ENCODE measurements around the gene MFSD6. TPM values are rescaled to one million over a fixed set of nuclear protein-coding genes. Genes with fewer than 3 reads are reported as not detected.
"Not testable (repeated sequence)": the region's sequence is repeated elsewhere in the genome, so short reads cannot be mapped to it uniquely, and the experiment has no call there.

The MFSD6 gene
- 10 to 100 TPM; 13.9 to 75.0 (median 19.3) TPM for total RNA-seq
- polyA plus RNA-seq = 10 to 100 TPM; 11.8 to 15.3 TPM
- long read RNA-seq, donor 1, full-length matches to known transcripts = 4 of 30 reads
- long read RNA-seq, donor 1, partial matches to known transcripts = 7 of 30 reads
- long read RNA-seq, donor 1, other reads (novel, unspliced or antisense) = 19 of 30 reads
- long read RNA-seq, donor 2, full-length matches to known transcripts = 9 of 21 reads
- long read RNA-seq, donor 2, partial matches to known transcripts = 5 of 21 reads
- long read RNA-seq, donor 2, other reads (novel, unspliced or antisense) = 7 of 21 reads
- long read RNA-seq, donor 3, full-length matches to known transcripts = 12 of 28 reads
- long read RNA-seq, donor 3, partial matches to known transcripts = 1 of 28 reads
- long read RNA-seq, donor 3, other reads (novel, unspliced or antisense) = 15 of 28 reads

DNA sequence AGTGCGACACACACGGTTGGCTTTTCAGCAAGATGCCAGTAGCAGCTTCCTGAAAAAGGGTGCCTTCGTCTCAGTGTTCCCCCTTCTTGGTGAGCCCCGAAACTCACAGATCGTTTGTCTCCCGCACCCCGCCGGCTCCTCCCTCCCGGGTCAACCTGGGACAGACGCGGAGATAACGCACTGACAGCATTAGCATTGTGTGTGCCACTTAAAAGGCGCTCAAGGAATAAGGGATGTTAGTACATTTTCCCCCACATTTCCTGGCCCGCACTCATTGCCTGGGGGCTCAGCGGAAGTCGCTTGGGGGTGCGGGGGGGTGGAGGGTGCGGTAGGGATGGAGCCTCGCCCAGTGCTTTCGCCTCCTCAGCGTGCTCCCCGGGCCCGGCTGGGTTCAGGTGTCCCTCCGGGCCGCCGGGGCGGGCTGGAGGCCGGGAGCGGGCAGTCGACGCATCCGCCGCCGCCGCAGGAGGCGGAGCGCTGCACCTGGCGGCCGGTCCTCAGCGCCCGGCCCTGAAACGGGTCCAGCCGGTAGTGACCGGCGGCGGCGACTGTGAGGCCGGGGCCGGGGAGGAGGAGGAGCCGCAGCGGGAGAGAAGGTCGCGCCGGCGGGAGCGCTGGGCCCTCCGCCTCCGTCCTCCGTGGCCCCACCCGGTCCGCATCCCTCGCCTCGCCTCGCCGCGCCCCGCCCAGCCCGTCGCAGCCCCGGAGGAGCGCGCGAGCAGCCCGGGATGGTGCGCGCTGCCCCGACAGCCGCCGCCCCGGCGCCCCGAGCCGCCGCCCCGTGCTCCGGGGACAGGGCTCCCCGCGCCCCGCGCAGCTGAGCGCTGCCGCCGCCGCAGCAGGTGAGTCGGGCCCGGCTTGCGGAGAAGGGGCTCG, at the start of gene MFSD6:
TSS of gene MFSD6 (plus strand) at position 694 of the 876 bp plus-strand sequence. CDS start 27,675 bp downstream, outside the sequence.
- ATAC-seq (peak in 3 of 4 donors; percentile 60 to 86 (median 82)), DNase-seq (peak; percentile 55 to 78 (median 63))
- Histone ChIP-seq H3K36me3 (no peaks in the 10 kb centered on the region), H3K4me1 (peaks cover 0 to 39% (median 15%) of the 10 kb centered on the region in 12 donors), H3K27ac (peak within 1 kb of the TSS; percentile 79 to 94 (median 85)), H3K27me3 (no peaks in the 10 kb centered on the region), H3K4me3 (peak within 1 kb of the TSS; percentile 66 to 99 (median 86)), H3K9me3 (no peaks in the 10 kb centered on the region)
- intact Hi-C loops (cut with DNase I) = loop anchor here in 7 of 10 donors (2.0 to 10.0 kb wide), 9 partner anchors 49 to 179 kb away; no protein-coding TSS in a partner anchor
- 1 to 11% (median 2%) methylated on average over 18 to 98 of the region's 98 CpGs for WGBS, 4 donors
- TF ChIP-seq, protein P1, sequence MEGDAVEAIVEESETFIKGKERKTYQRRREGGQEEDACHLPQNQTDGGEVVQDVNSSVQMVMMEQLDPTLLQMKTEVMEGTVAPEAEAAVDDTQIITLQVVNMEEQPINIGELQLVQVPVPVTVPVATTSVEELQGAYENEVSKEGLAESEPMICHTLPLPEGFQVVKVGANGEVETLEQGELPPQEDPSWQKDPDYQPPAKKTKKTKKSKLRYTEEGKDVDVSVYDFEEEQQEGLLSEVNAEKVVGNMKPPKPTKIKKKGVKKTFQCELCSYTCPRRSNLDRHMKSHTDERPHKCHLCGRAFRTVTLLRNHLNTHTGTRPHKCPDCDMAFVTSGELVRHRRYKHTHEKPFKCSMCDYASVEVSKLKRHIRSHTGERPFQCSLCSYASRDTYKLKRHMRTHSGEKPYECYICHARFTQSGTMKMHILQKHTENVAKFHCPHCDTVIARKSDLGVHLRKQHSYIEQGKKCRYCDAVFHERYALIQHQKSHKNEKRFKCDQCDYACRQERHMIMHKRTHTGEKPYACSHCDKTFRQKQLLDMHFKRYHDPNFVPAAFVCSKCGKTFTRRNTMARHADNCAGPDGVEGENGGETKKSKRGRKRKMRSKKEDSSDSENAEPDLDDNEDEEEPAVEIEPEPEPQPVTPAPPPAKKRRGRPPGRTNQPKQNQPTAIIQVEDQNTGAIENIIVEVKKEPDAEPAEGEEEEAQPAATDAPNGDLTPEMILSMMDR (IDR thresholded peaks at IDR 0.05) = peak in 2 of 12 donors; percentile 14 to 17
- no peak for TF ChIP-seq POLR2A (IDR thresholded peaks at IDR 0.05)

- H3K4me3 ChIP-seq; DNase-seq; intact Hi-C loops (cut with DNase I); ATAC-seq; H3K9me3 ChIP-seq; H3K27me3 ChIP-seq: not testable (repeated sequence)
- Histone ChIP-seq H3K27ac (peak overlapping the region in 5 of 12 donors; percentile 20 to 70 (median 57)), H3K4me1 (peaks cover 0 to 47% (median 19%) of the 10 kb centered on the region in 12 donors), H3K36me3 (peaks cover 0 to 37% (median 16%) of the 10 kb centered on the region in 9 donors)
- 81 to 86% (median 84%) methylated on average over 8 of the region's 8 CpGs for WGBS, 4 donors
Observed at GRCh38 chr2:190358655-190359448, 49.3 kb upstream of the MFSD6 start.

DNA sequence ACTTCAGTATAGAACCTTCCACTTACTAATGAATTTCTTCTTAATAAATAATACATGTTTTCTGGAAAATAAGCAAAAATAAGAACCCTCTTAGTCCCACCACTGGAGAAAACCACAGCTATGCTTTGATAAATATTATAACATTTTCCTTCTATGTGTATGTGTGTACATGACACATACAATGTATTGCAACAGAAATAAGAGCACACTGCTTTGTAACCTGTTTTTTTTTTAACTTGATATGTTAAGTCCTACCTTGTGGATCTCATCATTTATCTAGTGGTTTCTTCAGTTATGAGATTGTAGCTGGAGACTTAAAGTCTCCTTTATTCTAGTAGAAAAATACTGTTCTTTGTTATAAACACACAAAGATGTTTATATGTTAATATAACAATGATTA, 47.6 kb upstream of the MFSD6 start:
- Histone ChIP-seq H3K27me3 (no peaks in the 10 kb centered on the region), H3K9me3 (no peaks in the 10 kb centered on the region), H3K4me1 (peaks cover 0 to 39% (median 18%) of the 10 kb centered on the region in 12 donors), H3K36me3 (peaks cover 0 to 48% (median 26%) of the 10 kb centered on the region in 9 donors), H3K4me3 (peak overlapping the region in 1 of 12 donors; percentile 48), H3K27ac (peak overlapping the region in 5 of 12 donors; percentile 9 to 70 (median 53))
- ATAC-seq = no peak
- TF ChIP-seq, protein P1 (IDR thresholded peaks at IDR 0.05) = no peak
- no peak for TF ChIP-seq POLR2A (IDR thresholded peaks at IDR 0.05)
- intact Hi-C loops (cut with DNase I) = no loop called here
- no peak for DNase-seq

GRCh38 chr2:190360965-190361364, 47.2 kb upstream of the MFSD6 start:
- no peak for ATAC-seq
- intact Hi-C loops (cut with DNase I) = no loop called here
- TF ChIP-seq, protein P1 (IDR thresholded peaks at IDR 0.05) = no peak

More at GRCh38 chr2:190360965-190361364, 47.2 kb upstream of the MFSD6 start:
- WGBS, 4 donors = 94 to 96% (median 95%) methylated on average over 3 of the region's 3 CpGs
- no peak for DNase-seq
- peaks cover 0 to 49% (median 26%) of the 10 kb centered on the region in 9 donors for H3K36me3 ChIP-seq
- peaks cover 0 to 36% (median 18%) of the 10 kb centered on the region in 12 donors for H3K4me1 ChIP-seq
- no peak overlapping the region for H3K4me3 ChIP-seq
- no peak overlapping the region for H3K27ac ChIP-seq
- no peaks in the 10 kb centered on the region for H3K9me3 ChIP-seq
- H3K27me3 ChIP-seq = no peaks in the 10 kb centered on the region
